ENCODE data around the gene PON2.

DNA sequence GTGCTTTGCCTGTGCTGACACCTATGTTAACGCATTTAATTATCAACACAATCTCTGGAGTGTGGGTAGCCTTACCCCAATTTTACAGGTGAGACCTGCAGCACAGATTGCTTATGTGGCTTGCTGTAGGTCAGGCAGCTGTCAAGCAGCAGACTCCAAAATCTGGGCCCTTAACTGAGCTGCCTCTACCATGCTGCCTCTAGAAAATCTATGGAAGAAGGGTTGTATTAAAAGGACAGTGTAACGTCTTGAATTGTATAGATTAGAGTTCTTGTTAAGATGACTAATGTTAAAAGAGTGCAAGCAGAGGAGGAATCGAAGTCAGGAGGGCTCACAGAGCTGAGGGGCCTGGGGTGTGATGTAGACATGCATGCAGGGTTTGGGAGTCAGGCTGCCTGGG, 37.4 kb downstream of the PON2 start:
- TF ChIP-seq, protein P1, sequence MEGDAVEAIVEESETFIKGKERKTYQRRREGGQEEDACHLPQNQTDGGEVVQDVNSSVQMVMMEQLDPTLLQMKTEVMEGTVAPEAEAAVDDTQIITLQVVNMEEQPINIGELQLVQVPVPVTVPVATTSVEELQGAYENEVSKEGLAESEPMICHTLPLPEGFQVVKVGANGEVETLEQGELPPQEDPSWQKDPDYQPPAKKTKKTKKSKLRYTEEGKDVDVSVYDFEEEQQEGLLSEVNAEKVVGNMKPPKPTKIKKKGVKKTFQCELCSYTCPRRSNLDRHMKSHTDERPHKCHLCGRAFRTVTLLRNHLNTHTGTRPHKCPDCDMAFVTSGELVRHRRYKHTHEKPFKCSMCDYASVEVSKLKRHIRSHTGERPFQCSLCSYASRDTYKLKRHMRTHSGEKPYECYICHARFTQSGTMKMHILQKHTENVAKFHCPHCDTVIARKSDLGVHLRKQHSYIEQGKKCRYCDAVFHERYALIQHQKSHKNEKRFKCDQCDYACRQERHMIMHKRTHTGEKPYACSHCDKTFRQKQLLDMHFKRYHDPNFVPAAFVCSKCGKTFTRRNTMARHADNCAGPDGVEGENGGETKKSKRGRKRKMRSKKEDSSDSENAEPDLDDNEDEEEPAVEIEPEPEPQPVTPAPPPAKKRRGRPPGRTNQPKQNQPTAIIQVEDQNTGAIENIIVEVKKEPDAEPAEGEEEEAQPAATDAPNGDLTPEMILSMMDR (conservative IDR thresholded peaks at IDR 0.05 in 1 of 2, IDR thresholded peaks at IDR 0.05 in 1 of 2; ENCODE audit: low read depth in 1 of 2, low read length in 2 of 2), result no peak
- no peak for TF ChIP-seq EZH2 (IDR thresholded peaks at IDR 0.05; ENCODE audit: low read length, missing control alignments)
